DND-41 (cell line): ENCODE data around the gene SEC11C.

Experiments
- ATAC-seq: fragments of 200-7000 bp; cut with Tn5 transposase; 3 replicates; pipeline ENCODE4 v1.9.1; 2021; ENCODE audit warnings: low read depth; ENCODE audit not compliant: insufficient read depth
- DNase-seq: peaks from one replicate; pipeline ENCODE4 v3.0.0-alpha.2; 2020
- H2AFZ ChIP-seq: 2 replicates; pipeline ENCODE4 v1.6.0; 2012; ENCODE audit warnings: low read depth, low read length
- H3K27ac ChIP-seq: 2 replicates; pipeline ENCODE4 v1.5.1; 2012; ENCODE audit warnings: low read length, inconsistent platforms
- H3K27me3 ChIP-seq: fragments of 200-600 bp; sonication (generic); 2 replicates; pipeline ENCODE4 v1.6.0; 2012; ENCODE audit warnings: low read length, mild to moderate bottlenecking, inconsistent platforms; ENCODE audit not compliant: insufficient read depth, poor library complexity
- H3K36me3 ChIP-seq: 2 replicates; pipeline ENCODE4 v1.5.1; 2012; ENCODE audit warnings: low read length, inconsistent platforms; ENCODE audit not compliant: insufficient read depth
- H3K4me1 ChIP-seq: 2 replicates; pipeline ENCODE4 v1.5.1; 2012; ENCODE audit warnings: mild to moderate bottlenecking, low read length; ENCODE audit not compliant: insufficient read depth
- H3K4me2 ChIP-seq: 2 replicates; pipeline ENCODE4 v1.6.0; 2012; ENCODE audit warnings: mild to moderate bottlenecking, moderate library complexity, low read length, inconsistent platforms; ENCODE audit not compliant: insufficient read depth
- H3K4me3 ChIP-seq, 2 experiments: fragments of 200-600 bp in 1 of 2; shearing (Covaris generic) in 1 of 2; 2 replicates each; pipeline ENCODE4 v1.5.1; 2012 to 2016; ENCODE audit warnings: inconsistent platforms in 2 of 2, low read length in 2 of 2, mild to moderate bottlenecking in 2 of 2, low read depth in 1 of 2, moderate library complexity in 1 of 2
- H3K79me2 ChIP-seq: 2 replicates; pipeline ENCODE4 v1.6.0; 2012; ENCODE audit warnings: low read length, inconsistent platforms; ENCODE audit not compliant: insufficient read depth
- H3K9ac ChIP-seq: 2 replicates; pipeline ENCODE4 v1.6.0; 2012; ENCODE audit warnings: low read depth, mild to moderate bottlenecking, inconsistent platforms, low read length, moderate library complexity
- H3K9me3 ChIP-seq: 2 replicates; pipeline ENCODE4 v1.5.1; 2012; ENCODE audit warnings: low read length, moderate library complexity, mild to moderate bottlenecking, inconsistent platforms; ENCODE audit not compliant: insufficient read depth, severe bottlenecking
- H4K20me1 ChIP-seq: 2 replicates; pipeline ENCODE4 v1.6.0; 2012; ENCODE audit warnings: low read length; ENCODE audit not compliant: insufficient read depth
- EZH2 ChIP-seq: IDR thresholded peaks from 3 replicates; pipeline ENCODE4 v1.6.1; 2012; ENCODE audit warnings: borderline replicate concordance, low read depth, mild to moderate bottlenecking, moderate library complexity, low read length, inconsistent platforms; ENCODE audit not compliant: severe bottlenecking
- TF ChIP-seq, protein P1 (sequence below): IDR thresholded peaks from 2 replicates; pipeline ENCODE4 v1.5.1; 2012; ENCODE audit warnings: borderline replicate concordance, low read length, moderate library complexity, mild to moderate bottlenecking; ENCODE audit not compliant: poor library complexity, severe bottlenecking; ENCODE audit errors: extremely low read depth

The SEC11C gene

DNA sequence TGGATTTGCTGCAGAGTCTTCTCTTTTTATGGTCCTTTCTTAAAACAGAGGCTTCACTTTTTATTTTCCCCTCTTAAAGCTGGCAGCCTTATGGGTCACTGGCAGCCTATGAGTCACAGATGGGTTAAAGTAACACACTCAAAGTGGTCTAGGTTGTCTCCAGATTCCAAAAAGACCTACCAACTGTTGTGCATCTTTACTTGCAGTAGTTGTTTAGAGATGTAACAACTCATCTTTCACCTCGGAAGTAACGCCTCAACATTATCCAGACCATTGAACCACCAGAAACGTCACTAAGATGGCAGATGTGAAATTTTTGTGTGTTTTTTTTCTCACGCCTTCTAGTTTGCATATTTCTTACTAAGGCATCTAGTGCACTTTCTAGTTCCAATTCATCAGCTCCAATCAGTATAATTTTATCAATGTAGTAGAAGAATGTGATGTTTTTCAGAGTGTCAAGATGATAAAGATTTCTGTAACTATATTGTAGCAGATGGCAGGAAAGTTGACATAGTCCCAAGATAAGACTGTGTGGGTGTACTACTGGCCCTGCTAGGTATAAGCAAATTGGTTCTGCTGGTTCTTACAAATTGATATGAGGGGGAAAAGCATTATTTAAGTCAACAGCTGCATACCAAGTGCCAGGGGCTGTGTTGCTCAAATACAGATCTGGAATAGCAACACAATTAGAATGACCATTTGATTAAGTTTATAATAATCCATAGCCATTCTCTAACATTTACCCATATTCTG is 9.6 kb upstream of the SEC11C start:
- Histone ChIP-seq H3K4me2 (no peak overlapping the region), H3K4me1 (no peaks in the 10 kb centered on the region), H3K27ac (no peak overlapping the region), H3K79me2 (no peaks in the 10 kb centered on the region), H3K27me3 (peaks cover 18% of the 10 kb centered on the region), H3K9ac (no peak overlapping the region), H2AFZ (no peak overlapping the region), H4K20me1 (no peaks in the 10 kb centered on the region), H3K36me3 (no peaks in the 10 kb centered on the region), H3K9me3 (no peaks in the 10 kb centered on the region), H3K4me3 (no peak overlapping the region)
- ATAC-seq (no peak), DNase-seq (no peak)
- TF ChIP-seq, protein P1, sequence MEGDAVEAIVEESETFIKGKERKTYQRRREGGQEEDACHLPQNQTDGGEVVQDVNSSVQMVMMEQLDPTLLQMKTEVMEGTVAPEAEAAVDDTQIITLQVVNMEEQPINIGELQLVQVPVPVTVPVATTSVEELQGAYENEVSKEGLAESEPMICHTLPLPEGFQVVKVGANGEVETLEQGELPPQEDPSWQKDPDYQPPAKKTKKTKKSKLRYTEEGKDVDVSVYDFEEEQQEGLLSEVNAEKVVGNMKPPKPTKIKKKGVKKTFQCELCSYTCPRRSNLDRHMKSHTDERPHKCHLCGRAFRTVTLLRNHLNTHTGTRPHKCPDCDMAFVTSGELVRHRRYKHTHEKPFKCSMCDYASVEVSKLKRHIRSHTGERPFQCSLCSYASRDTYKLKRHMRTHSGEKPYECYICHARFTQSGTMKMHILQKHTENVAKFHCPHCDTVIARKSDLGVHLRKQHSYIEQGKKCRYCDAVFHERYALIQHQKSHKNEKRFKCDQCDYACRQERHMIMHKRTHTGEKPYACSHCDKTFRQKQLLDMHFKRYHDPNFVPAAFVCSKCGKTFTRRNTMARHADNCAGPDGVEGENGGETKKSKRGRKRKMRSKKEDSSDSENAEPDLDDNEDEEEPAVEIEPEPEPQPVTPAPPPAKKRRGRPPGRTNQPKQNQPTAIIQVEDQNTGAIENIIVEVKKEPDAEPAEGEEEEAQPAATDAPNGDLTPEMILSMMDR = no peak
- no peak for TF ChIP-seq EZH2

DNA sequence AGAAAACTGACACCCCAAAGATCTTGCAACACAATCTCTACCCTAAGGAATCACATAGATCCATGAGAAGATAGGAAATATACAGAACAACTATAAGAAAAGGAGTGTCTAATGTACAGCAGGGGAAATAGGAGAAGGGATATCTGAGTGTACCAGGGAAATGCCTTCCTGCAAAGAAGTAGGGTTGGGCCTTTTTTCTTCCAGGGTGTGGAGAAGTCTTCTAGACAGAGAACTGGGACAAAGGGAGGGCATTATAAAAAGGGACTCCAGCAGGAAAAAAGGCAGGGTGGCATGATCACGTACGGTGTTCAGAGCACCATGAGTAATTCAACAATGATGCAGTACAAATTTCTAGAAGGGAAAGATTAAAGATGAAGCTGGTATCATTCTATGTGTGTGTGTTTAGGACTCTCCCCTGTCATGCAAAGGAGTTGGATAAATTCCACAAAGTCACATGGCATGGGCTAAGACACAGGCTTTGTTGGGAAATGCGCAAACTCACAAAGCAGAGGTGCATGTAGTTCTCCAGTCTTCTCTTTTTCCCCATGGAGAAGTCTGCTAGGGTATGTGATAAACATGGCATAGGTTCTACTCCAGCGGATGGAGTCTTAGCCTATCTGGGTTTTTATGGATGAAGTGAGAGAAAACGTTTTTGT is 6.7 kb upstream of the SEC11C start:
- Histone ChIP-seq H3K4me2 (no peak overlapping the region), H3K9ac (no peak overlapping the region), H3K36me3 (no peaks in the 10 kb centered on the region), H3K27ac (no peak overlapping the region), H3K4me1 (no peaks in the 10 kb centered on the region), H2AFZ (no peak overlapping the region), H3K9me3 (no peaks in the 10 kb centered on the region), H4K20me1 (no peaks in the 10 kb centered on the region), H3K27me3 (peaks cover 10% of the 10 kb centered on the region), H3K4me3 (no peak overlapping the region), H3K79me2 (no peaks in the 10 kb centered on the region)
- TF ChIP-seq, protein P1 = no peak
- no peak for TF ChIP-seq EZH2
- no peak for ATAC-seq
- DNase-seq = no peak

DNA sequence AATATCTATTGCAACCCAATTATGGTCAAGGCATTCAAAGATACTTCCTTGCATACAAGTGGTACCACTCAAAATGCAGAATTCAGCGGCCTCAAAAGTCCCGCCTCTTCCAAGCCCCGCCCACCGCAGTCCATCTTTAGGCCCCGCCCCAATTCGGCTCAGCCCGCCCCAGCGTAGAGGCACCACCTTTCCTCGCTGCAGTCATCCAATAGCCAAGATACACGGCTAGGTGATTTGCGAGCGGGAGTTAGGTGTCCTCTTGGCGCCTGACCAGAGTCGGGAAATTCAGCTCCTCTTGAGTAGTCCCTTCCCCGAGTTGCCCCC is 431 bp upstream of the SEC11C start:
- Histone ChIP-seq H3K4me2 (peak overlapping the region; percentile 97), H3K4me1 (peaks cover 24% of the 10 kb centered on the region), H4K20me1 (peaks cover 16% of the 10 kb centered on the region; the same call in 1 of the 2 replicates), H3K27me3 (no peaks in the 10 kb centered on the region), H3K27ac (peak overlapping the region; percentile 92), H3K4me3 (peak overlapping the region; percentile 45 to 68), H3K79me2 (peaks cover 21% of the 10 kb centered on the region), H3K9me3 (no peaks in the 10 kb centered on the region), H3K36me3 (no peaks in the 10 kb centered on the region), H2AFZ (peak overlapping the region; percentile 96), H3K9ac (peak overlapping the region; percentile 72)
- DNase-seq = peak; percentile 90
- ATAC-seq = peak; percentile 82
- TF ChIP-seq EZH2 = no peak
- TF ChIP-seq, protein P1 = no peak
